ENCODE measurements around the gene C3orf52. TPM values are rescaled to one million over a fixed set of nuclear protein-coding genes. Genes with fewer than 3 reads are reported as not detected.

Gene C3orf52
- total and polyA plus RNA-seq, 8 donors, result 4.2 to 66.9 (median 35.1) TPM

DNA sequence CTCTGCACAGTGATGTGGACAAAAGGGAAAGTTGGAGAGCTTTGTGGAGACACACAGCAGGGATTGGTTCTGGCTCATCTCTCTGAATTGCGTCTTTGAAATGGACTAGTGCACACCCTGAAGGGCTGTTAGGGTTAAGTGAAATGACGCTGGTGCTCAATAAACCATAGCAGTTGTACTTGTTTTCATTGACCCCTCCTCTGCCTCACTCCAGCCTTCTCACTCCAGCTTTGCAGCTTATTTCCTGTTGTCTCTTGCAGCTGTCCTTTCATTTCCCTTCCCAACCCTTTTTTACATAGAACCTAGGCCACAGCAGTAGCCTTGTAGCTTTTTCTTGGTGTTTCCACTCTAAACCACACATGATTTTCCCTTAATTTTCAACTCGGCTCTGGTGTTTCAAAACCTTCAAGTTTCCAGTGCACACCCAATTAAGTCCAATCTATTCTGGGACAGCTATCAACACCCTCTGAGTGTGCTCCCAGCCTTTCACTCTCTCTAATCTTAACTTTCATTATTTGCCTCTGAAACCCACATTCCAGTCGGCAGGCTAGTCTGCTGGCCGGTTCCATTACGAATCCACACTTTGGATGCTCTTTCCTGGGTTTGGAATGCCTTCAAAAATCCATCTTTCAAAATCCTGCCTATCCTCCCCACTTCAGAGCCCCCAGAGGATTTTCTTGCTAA is 6.4 kb downstream of the C3orf52 start:
- peak overlapping the region; percentile 59 to 81 (median 76) for H3K27ac ChIP-seq

DNA sequence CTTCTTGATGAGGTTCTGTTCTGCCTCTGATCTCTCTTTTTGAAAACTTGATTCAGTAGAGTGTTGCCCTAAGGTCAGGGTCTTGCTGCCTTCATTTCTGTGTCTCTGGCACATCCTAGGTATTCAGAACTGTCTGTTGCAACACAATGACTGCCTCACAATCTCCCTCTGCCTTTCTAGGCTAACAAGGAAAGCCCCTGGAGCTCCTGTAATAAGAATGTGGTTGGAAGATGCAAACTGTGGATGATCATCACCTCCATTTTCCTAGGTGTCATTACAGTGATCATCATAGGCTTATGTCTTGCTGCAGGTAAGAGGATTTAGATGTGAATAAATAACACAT is 7.0 kb downstream of the C3orf52 start:
- Histone ChIP-seq H3K4me1 (peaks cover 7 to 51% (median 37%) of the 10 kb centered on the region in 4 donors), H3K9me3 (no peaks in the 10 kb centered on the region), H3K27ac (peak overlapping the region; percentile 59 to 81 (median 76)), H3K27me3 (no peaks in the 10 kb centered on the region), H3K36me3 (peaks cover 0 to 4% (median 0%) of the 10 kb centered on the region in 4 donors), H3K4me3 (peak overlapping the region in 1 of 4 donors; percentile 8)
- TF ChIP-seq, protein P1, sequence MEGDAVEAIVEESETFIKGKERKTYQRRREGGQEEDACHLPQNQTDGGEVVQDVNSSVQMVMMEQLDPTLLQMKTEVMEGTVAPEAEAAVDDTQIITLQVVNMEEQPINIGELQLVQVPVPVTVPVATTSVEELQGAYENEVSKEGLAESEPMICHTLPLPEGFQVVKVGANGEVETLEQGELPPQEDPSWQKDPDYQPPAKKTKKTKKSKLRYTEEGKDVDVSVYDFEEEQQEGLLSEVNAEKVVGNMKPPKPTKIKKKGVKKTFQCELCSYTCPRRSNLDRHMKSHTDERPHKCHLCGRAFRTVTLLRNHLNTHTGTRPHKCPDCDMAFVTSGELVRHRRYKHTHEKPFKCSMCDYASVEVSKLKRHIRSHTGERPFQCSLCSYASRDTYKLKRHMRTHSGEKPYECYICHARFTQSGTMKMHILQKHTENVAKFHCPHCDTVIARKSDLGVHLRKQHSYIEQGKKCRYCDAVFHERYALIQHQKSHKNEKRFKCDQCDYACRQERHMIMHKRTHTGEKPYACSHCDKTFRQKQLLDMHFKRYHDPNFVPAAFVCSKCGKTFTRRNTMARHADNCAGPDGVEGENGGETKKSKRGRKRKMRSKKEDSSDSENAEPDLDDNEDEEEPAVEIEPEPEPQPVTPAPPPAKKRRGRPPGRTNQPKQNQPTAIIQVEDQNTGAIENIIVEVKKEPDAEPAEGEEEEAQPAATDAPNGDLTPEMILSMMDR (IDR thresholded peaks at IDR 0.05), result no peak
- TF ChIP-seq POLR2A (IDR thresholded peaks at IDR 0.05) (no peak), POLR2AphosphoS5 (IDR thresholded peaks at IDR 0.05) (no peak), EP300 (IDR thresholded peaks at IDR 0.05) (no peak)
- intact Hi-C loops (cut with DNase I; ENCODE audit: low total_unique reads), result no loop called here
- no peak for DNase-seq

More for the DNA sequence above, 6.4 kb downstream of the C3orf52 start:
- Histone ChIP-seq H3K36me3 (peaks cover 0 to 4% (median 0%) of the 10 kb centered on the region in 4 donors), H3K4me1 (peaks cover 7 to 46% (median 37%) of the 10 kb centered on the region in 4 donors), H3K27me3 (no peaks in the 10 kb centered on the region), H3K9me3 (no peaks in the 10 kb centered on the region), H3K4me3 (peak overlapping the region in 1 of 4 donors; percentile 8)
- TF ChIP-seq POLR2A (IDR thresholded peaks at IDR 0.05) (no peak), POLR2AphosphoS5 (IDR thresholded peaks at IDR 0.05) (no peak), EP300 (IDR thresholded peaks at IDR 0.05) (no peak)
- TF ChIP-seq, protein P1 (IDR thresholded peaks at IDR 0.05), result no peak
- 19 to 40% (median 34%) methylated on average over 6 of the region's 6 CpGs for WGBS, 5 donors
- peak in 1 of 2 donors; percentile 58 for DNase-seq
- intact Hi-C loops (cut with DNase I; ENCODE audit: low total_unique reads), result no loop called here

DNA sequence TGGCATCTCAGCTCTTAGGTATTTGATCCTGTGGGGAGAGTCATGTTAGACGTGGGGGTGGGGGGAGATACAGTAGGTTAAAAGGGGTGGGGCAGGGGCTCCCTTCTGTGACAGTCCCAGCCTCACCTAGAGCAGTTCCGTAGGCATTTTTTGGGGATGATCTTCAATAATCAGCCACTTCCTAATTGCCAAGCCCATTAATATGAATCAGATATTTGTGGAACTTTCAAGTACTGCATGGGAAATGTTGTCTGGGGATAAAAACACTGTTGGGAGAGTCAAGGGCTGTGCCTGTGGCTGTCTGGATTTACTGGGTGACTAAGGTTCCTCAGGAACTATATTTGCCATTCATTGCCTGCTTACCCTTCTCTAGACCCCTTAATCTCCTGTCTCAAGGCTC is 9.5 kb downstream of the C3orf52 start:
- TF ChIP-seq, protein P1 (IDR thresholded peaks at IDR 0.05), result no peak
- no peak for DNase-seq

DNA sequence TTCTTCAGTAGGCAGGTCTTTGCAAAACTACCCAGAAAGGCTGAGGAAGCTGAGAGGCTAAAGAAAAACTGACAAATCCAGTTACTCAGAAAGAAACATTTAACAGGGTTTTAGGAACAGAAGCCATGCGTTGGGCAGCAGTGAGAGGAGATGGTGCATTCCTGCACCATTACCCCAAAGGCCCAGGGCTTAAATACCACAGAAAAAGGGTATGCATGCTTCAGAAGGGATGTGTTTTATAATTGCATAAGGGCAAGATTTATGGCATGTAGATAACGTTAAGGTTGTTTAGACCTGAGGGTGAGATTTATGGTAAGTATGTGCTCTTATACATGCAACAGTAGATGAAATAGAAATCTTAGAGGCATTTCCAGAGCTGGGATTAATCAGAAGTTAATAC is 10.0 kb downstream of the C3orf52 start:
- no peaks in the 10 kb centered on the region for H3K9me3 ChIP-seq
- intact Hi-C loops (cut with DNase I; ENCODE audit: low total_unique reads), result no loop called here
- no peak for DNase-seq
- peaks cover 0 to 4% (median 1%) of the 10 kb centered on the region in 4 donors for H3K36me3 ChIP-seq
- H3K4me3 ChIP-seq, result no peak overlapping the region
- H3K27ac ChIP-seq, result no peak overlapping the region
- 68 to 83% (median 78%) methylated on average over 2 of the region's 2 CpGs for WGBS, 5 donors
- TF ChIP-seq POLR2A (IDR thresholded peaks at IDR 0.05) (no peak), EP300 (IDR thresholded peaks at IDR 0.05) (no peak), POLR2AphosphoS5 (IDR thresholded peaks at IDR 0.05) (no peak)
- TF ChIP-seq, protein P1 (IDR thresholded peaks at IDR 0.05), result no peak
- H3K4me1 ChIP-seq, result peaks cover 0 to 30% (median 18%) of the 10 kb centered on the region in 4 donors
- H3K27me3 ChIP-seq, result no peaks in the 10 kb centered on the region

More for the DNA sequence above, 9.5 kb downstream of the C3orf52 start:
- peaks cover 3 to 35% (median 22%) of the 10 kb centered on the region in 4 donors for H3K4me1 ChIP-seq
- no peaks in the 10 kb centered on the region for H3K9me3 ChIP-seq
- intact Hi-C loops (cut with DNase I; ENCODE audit: low total_unique reads), result no loop called here
- whole genome bisulfite sequencing, 5 donors, result 17 to 54% (median 53%) methylated on average over 2 of the region's 2 CpGs
- H3K27ac ChIP-seq, result no peak overlapping the region
- no peak overlapping the region for H3K4me3 ChIP-seq
- peaks cover 0 to 4% (median 0%) of the 10 kb centered on the region in 4 donors for H3K36me3 ChIP-seq
- H3K27me3 ChIP-seq, result no peaks in the 10 kb centered on the region
